Astrocyte of the cerebellum (primary cell): ENCODE results near the gene SETBP1.

ENCODE experiments used
- DNase-seq: peaks from one replicate; pipeline ENCODE4 v3.0.0-alpha.2; 2011; ENCODE audit warnings: low read depth
- H3K4me3 ChIP-seq: 2 replicates; pipeline ENCODE4 v1.5.1; 2011; ENCODE audit warnings: mild to moderate bottlenecking, low read depth, low read length, moderate library complexity
- in situ Hi-C: cut with HindIII; loops from 2 replicates; pipeline ENCODE4 v1.10.0; 2017; ENCODE audit warnings: low sequenced_read_pairs
- TF ChIP-seq, protein P1 (sequence below): IDR thresholded peaks from 2 replicates; pipeline ENCODE4 v1.5.1; 2012; ENCODE audit warnings: low read length, low read depth, moderate library complexity, mild to moderate bottlenecking; ENCODE audit errors: missing control alignments

SETBP1 gene

DNA sequence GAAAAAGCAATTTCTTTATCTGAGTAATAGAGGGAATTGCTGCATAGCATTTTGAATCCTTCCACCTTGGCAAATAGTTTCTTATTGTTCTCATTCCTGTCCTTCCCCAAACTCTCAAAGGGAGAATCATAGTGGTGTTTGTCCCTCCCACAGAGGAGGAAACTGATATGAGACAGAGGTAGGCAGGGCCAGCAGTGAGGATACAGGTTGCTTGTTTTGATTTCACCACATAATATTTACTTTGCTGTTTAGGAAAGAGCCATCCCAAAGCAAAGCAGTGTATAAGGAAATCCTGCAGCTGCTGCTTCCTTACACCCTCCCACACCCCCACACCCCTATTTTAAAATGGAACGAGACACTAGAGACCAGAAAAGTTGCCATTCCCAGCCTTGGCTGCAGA lies 195.3 kb downstream of the SETBP1 start:
- TF ChIP-seq, protein P1, sequence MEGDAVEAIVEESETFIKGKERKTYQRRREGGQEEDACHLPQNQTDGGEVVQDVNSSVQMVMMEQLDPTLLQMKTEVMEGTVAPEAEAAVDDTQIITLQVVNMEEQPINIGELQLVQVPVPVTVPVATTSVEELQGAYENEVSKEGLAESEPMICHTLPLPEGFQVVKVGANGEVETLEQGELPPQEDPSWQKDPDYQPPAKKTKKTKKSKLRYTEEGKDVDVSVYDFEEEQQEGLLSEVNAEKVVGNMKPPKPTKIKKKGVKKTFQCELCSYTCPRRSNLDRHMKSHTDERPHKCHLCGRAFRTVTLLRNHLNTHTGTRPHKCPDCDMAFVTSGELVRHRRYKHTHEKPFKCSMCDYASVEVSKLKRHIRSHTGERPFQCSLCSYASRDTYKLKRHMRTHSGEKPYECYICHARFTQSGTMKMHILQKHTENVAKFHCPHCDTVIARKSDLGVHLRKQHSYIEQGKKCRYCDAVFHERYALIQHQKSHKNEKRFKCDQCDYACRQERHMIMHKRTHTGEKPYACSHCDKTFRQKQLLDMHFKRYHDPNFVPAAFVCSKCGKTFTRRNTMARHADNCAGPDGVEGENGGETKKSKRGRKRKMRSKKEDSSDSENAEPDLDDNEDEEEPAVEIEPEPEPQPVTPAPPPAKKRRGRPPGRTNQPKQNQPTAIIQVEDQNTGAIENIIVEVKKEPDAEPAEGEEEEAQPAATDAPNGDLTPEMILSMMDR, result no peak
- no peak overlapping the region for H3K4me3 ChIP-seq
- DNase-seq, result no peak
- in situ Hi-C loops, result no loop called here

DNA sequence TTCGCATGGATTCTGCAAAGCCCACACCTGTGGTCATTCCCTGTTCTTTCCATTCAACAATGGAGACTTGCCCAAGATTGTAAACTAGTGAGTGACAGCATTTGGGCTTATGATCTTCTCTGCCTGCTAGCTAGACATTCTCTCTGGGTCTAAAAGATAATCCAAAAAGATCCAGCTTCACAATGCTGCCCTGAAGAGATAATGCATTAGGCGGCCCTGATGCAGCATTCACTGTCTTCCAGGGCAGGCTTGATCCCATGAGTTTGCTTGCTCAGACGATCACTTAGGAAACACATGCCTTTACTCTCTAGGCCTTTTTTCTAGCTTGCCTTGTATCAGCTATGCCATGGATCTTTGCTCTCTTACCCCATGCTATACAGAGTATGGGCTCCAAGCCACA lies 196.1 kb downstream of the SETBP1 start:
- H3K4me3 ChIP-seq, result no peak overlapping the region
- in situ Hi-C loops, result no loop called here
- TF ChIP-seq, protein P1, result no peak
- DNase-seq, result no peak

DNA sequence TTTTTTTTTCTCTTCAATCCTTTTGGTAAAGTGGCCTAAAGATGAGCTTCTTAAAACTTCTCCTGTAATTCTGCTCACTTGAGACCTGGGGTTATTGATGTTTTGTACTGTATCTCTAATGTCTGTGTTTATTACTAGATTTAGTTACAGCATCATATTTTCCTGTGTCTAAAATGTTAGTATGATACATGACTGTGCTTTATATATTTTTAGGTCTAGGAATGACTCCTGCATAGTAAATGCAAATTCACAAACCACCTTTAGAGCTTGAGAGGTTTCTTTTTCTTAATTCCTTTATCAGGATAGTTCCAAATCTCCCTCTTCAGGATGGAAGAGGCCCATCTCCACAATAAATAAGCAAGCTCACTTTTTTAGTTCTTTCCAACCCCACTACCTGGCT lies 197.6 kb downstream of the SETBP1 start:
- in situ Hi-C loops, result no loop called here
- H3K4me3 ChIP-seq, result no peak overlapping the region
- TF ChIP-seq, protein P1, result no peak
- DNase-seq, result no peak

DNA sequence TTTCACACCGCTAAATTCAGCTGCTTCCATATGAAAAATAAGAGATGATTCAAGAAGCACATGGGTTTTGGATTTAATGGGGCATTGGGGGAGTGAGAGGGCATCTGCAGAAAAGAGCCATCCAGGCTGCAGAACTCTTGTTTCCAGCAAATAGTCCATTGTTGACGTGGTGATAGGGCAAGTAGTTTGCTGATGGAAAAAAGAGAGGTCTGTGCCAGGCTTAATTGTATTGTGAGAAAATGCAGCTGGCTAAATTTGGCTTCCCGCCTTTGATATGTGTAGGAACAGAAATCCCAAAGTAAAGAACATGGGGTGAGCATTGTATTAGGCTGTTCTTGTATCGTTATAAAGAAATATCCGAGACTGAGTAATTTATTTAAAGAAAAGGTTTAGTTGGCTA lies 199.5 kb downstream of the SETBP1 start:
- H3K4me3 ChIP-seq, result no peak overlapping the region
- TF ChIP-seq, protein P1, result no peak
- in situ Hi-C loops, result no loop called here
- no peak for DNase-seq

DNA sequence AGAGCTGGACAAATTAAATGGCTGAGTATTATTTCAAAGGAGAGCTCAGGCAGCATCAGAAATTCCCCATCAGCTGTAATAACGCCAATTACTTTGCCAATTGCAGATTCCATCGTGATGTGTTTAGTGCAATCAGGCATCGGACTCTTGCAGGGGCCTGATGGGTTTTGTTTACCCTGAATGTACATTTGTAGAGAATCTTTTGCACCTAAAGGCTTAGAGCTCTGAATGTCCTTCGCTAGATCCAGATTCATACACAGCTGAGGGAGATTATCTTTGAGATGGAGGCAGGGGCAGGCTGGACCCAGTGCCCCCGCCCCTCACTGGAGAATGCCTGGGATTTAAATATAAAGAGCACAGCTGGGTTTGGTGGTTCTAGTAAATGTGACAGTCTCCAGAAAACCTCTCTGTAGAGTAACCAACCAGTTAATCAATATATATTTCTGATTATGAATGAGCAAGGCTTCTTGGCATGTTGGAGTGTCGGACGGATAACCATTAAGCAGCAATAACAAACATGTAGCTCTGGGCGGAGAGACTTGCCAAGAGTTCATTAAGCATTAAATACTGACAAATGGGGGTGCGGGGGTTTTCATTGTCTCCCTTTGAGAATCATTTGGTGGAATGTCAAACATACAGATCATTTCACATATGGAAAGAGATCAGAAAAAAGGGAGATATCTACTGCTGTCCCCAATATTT lies 200.9 kb downstream of the SETBP1 start:
- in situ Hi-C loops, result no loop called here

DNA sequence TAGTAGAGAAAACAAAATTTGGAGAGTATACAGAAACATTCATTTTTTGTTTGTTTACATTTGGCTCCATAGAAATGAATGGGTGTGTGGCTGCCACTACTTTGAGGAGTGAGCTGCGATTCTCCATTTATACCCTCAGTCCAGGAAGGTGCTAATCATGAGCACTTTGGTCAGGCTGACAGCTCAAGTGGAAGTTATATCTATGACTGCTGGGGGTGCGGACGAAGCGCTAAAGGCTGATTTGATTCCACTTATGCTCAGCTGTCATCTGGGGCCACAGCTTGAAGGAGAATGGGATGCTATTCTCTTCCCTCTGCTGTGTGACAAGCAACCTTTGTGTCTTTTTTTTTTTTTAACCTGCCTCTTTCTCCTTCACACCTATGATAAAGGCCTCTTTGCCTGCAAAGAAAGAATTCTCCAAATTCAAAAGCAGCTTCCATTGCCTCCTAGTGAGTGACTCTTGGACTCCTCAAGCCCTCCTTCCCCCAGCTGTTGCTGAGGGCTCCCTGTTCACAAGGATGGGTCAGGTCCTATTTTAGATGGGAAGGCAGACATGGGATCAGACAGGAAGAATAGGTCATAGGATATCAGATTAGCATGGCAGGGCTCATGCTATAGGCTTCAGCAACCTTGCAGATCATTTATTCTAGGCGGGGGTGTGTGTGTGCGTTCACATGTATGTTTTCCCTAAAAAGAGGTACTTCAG lies 201.6 kb downstream of the SETBP1 start:
- TF ChIP-seq, protein P1, result no peak
- no peak for DNase-seq
- no peak overlapping the region for H3K4me3 ChIP-seq
- in situ Hi-C loops, result no loop called here

More for the DNA sequence above, 200.9 kb downstream of the SETBP1 start:
- H3K4me3 ChIP-seq, result no peak overlapping the region
- no peak for DNase-seq
- TF ChIP-seq, protein P1, result no peak
